GM12892 (cell line): ENCODE data around the gene ASPN.

Experiments used
- POLR2A ChIP-seq: IDR thresholded peaks from 2 replicates; pipeline ENCODE4 v1.6.1; 2011; ENCODE audit warnings: low read depth, low read length, control low read depth
- POLR2AphosphoS5 ChIP-seq: IDR thresholded peaks from 2 replicates; pipeline ENCODE4 v1.6.1; 2011; ENCODE audit warnings: low read depth, low read length, control low read depth
- TAF1 ChIP-seq: IDR thresholded peaks from 2 replicates; pipeline ENCODE4 v1.6.1; 2011; ENCODE audit warnings: low read depth, mild to moderate bottlenecking, control low read depth, low read length, borderline replicate concordance

DNA sequence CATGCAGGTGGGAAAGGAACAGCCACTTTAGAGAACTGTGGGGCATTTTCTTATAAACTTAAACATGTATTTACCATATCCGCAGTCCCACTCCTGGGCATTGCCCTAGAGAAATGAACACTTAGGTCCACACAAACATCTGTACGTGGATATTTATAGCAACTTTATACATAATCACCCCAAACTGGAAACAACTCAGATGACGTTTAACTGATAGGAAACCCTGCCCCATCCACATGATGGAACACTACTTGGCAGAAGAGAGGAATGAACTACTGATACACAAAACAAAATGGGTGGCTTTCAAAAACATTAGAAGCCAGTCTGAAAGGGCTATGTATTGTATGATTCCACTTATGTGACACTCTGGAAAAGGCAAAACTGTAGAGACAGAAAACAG, 31.0 kb upstream of the ASPN start:
- TF ChIP-seq POLR2AphosphoS5 (no peak), POLR2A (no peak), TAF1 (no peak)
